Adipose tissue (tissue), 3 donors: ENCODE data around the gene BST2. TPM values are rescaled to one million over a fixed set of nuclear protein-coding genes. Genes with fewer than 3 reads are reported as not detected.

Experiments used
- H3K27ac ChIP-seq: one replicate; pipeline ENCODE4 v1.5.1; 2013; ENCODE audit warnings: low read depth, low read length
- WGBS, 3 donors: extraction: QIAGEN DNeasy Blood & Tissue Kit; methylation state at CpG; one replicate each; pipeline ENCODE4 v1.1.7; 2013; 5-methylcytosine and 5-hydroxymethylcytosine counted together
- polyA plus RNA-seq, 3 donors: library from polyadenylated mRNA; stranded (reverse); fragments of 200-250 nt; gene quantifications; one replicate each; pipeline ENCODE4 v1.2.3, GENCODE V29; 2013
- donor health status: healthy with polysubstance abuse.
- donor health status: Bipolar disorder and iron deficiency.
- donor health status: healthy.

BST2 gene, protein sequence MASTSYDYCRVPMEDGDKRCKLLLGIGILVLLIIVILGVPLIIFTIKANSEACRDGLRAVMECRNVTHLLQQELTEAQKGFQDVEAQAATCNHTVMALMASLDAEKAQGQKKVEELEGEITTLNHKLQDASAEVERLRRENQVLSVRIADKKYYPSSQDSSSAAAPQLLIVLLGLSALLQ
- 100 to 1,000 TPM in 2 of 3 donors, 10 to 100 TPM in 1; 51.3 to 220 (median 175) TPM for polyA plus RNA-seq

DNA sequence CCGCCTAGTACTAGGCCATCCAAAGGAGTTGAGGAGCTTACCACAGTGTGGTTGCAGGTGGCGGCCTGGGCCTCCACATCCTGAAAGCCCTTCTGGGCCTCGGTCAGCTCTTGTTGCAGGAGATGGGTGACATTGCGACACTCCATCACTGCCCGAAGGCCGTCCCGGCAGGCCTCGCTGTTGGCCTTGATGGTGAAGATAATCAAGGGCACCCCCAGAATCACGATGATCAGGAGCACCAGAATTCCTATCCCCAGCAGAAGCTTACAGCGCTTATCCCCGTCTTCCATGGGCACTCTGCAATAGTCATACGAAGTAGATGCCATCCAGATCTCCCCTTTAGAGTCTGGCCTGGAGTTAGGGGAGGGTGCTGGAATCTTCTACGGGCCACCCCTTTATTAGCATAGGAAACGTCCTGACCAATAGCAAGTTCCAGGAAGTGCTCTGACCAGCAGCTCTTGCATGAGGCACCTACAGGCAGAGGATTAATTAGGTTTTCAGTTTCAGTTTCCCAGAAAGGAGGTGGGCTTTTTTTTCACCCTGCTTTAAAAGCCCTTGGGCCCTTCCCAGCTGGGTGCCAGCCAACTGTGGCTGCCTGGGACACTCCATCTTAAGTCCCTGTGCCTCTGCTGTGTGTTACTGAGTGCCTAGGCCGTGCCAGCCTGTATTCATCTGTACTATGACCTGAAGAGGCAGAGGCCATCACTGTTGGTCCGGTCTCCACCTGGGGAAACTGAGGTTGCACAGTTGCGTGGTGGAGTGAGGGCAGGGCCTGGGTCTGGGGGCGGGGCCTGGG, at the start of gene BST2:
Gene BST2, minus strand, starts transcription at position 381 of the 796 bp plus-strand sequence. Its CDS starts 55 bp downstream, at position 326.
- WGBS, 3 donors, result 17 to 59% (median 25%) methylated on average over 18 of the region's 18 CpGs
- H3K27ac ChIP-seq, result no peak within 1 kb of the TSS

DNA sequence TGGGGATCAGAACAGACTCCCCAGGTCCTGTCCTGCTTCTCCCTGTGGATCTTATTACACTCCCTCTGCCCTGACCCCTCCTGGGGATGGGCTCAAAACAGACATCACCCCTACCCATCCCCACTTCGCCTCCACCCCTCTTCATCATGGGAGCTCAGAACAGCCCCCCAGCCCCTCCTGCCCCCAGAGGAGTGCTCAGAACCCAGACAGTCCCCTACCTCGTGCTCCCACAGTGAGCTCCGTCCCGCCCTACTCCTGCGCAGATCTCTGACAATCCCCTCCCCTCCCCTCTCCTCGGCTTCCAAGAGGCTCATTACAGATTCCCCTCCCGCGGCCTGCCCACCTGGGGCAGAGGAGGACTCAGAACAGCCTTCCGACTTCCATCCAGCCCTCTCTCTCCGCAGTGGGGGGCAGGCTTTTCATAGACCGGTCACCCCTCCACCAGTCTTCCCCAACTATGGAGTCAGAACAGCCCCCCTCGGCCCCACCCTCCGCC, 49.2 kb upstream of the BST2 start:
- WGBS, 3 donors, result 7 to 15% (median 13%) methylated on average over 13 of the region's 13 CpGs
- H3K27ac ChIP-seq, result no peak overlapping the region

DNA sequence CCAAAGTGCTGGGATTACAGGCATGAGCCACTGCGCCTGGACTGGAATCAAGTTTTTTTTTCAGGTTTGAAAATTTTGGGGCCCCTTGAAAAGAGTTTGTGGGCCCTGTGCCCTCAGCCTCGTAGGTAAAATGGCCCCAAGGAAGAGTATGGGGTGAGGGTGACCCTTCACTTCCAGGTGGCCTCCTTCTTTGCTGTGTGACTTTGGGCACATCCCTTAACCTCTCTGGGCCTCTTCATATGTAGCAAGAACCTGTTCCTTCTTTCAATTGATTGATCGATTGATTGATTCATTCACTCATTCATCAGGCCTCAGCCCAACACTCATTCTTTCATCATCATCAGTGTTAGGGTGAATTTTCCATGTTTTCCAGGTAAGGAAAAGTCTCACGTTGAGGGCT, 46.4 kb upstream of the BST2 start:
- H3K27ac ChIP-seq, result no peak overlapping the region
- 83 to 88% (median 87%) methylated on average over 4 of the region's 4 CpGs for WGBS, 3 donors

DNA sequence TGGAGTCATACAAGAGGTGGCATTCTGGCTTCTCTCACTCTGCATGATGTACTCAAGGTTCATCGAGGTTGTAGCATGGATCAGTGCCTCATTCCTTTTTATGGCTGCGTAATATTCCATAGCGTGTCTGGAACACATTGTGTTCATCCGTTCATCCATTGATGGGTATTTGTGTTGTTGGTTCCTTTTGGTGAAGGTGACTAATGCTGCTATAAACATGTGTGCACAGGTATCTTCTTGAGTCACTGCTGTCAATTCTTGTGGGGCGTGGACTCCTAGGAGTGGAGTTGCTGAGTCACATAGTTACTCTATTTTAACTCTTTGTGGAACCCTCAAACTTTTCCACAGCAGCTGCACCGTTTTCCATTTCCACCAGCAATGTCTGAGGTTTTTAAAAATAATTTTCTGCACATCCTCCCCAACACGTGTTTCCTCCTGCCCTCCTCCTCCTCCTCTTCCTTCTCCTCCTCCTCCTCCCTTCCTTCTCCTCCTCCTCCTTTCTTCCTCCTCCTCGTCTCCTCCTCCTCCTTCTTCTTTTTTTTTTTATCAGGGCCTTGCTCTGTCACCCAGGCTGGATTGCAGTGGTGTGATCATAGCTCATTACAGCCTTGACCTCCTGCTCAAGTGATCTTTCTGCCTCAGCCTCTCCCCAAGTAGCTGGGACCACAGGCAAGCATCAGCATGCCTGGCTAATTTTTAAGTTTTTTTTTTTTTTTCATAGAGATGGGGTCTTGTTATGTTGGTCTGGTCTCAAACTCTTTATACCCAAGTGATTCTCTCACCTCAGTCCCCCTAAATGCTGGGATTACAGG, 45.0 kb upstream of the BST2 start:
- H3K27ac ChIP-seq, result no peak overlapping the region
- 52 to 68% (median 61%) methylated on average over 7 to 8 of the region's 8 CpGs for WGBS, 3 donors

DNA sequence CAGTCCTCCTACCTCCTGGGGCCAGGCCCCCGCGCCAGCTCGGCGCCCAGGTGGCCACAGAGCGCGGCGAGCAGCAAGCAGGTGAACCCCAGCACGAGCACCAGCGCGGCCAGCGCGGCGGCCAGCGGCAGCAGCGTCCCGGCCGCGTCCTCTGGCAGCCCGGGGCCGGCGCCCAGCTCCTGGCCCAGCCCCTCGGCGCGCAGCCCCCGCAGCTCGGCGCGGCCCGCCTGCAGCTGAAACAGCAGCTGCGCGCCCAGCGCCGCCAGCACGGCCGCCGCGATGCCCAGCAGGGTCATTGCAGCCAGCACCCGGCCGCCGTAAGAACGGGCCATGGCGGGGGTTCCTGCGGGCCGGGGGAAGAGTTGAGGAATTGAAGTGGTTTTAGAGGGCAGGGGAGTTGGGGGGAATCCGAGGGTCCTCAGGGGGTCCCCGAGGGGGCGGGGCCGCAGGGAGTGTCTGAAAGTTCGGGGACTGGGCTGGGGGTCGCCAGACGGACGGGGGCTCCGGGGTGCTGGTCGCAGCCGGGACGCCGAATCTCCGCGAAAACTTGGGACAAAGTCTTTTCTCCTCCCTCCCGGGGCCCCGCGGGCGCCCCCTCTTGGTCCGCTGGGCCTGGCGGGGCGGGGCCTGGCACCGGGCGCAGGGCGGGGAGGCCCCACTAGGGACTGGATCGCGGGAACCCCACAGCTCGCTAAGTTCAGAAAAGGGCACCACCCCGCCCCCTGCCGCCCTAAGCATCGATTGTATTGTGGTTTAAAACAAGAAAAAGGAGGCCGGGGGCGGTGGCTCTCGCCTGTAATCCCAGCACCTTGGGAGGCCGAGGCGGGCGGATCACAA, 42.9 kb upstream of the BST2 start, which contains the start of gene TMEM221:
Gene TMEM221, minus strand, starts transcription at position 538 of the 837 bp plus-strand sequence. Its CDS starts 206 bp downstream, at position 332.
- H3K27ac ChIP-seq, result no peak within 1 kb of the TSS
- 1 to 3% (median 2%) methylated on average over 41 to 81 of the region's 81 CpGs for WGBS, 3 donors

DNA sequence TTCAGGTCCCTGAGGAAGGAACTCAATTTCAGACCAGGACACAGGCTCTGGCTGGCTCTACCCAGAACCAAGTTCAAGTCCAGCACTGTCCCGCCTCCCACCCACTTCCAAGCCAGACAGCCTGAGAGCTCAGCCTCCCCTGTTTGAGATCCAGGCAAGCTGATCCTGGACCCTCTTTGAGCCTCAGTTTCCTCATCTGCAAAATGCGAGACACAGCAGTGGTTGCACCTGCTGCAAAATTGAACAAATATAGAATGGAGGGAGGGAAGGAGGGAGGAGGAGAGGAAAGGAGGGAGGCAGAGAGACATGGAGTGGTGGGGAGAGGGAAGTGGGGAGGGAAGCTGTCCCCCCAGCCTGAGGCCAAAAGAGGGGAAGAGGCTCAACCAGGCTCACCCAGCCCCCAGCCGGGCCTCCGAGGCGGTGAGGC, 42.3 kb upstream of the BST2 start:
- H3K27ac ChIP-seq, result no peak overlapping the region
- WGBS, 3 donors, result 37 to 88% (median 49%) methylated on average over 2 to 5 of the region's 5 CpGs

DNA sequence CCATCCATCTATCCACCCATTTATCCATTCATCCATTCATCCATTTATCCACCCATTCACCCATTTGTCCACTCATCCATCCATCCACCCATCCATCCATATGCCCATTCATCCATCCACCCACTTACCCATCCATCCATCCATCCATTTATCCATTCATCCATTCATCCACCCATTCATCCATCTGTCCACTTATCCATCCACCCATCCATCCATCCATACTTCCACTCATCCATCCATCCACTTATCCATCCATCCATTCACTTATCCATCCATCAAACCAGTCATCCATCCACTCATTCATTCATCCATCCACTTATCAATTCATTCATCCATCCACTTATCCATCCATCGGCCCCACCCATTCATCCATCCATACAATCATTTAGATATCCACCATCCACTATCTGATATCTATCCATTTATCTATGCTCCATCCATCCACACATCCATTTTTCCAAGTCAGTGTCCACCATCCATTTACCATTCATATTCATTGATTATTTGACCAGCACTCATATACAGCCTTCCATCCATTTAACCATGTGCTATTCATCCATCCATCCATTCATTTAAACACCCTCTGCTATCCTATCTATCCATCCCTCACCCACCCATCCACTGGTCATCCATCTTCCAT, 40.2 kb upstream of the BST2 start:
- 99 to 100% (median 100%) methylated on average over 1 of the region's 1 CpG for WGBS, 3 donors

DNA sequence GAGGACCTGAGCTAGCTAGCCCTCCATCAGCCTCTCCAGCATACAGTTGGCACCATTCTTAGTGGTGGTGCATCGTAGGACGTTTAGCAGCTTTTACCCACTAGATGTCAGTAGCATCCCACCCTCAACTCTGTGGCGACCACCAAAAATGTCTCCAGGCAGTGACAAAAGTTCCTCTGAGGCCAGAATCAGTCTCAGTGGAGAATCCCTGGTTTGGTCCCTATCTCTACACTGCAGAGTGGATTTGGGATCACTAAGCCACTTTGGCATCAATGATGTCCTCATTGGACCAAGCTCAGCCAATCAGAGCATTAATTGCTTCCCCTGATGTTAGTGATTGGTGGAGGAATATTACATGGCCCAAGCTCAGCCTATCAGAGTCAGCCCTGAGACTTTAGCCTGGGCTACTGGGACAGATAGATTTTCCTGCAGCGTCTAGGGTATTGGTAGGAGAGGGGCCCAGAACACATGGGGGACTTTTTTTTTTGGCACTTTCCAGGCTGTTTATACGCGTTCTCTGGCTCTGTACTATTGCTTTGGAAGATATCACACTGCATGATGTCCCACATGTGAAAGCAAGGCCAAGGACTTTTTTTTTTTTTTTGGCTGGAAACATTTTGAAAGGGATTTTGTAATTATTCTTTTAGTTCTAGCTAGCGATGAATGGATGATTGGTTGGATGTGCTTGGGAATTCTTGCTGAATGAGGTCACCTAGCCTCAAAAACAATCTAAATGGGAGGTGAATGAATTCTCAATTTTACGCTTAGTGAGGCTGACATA, 36.0 kb upstream of the BST2 start:
- WGBS, 3 donors, result 49 to 55% (median 50%) methylated on average over 8 of the region's 8 CpGs
- no peak overlapping the region for H3K27ac ChIP-seq

More for the DNA sequence above, 40.2 kb upstream of the BST2 start:
- no peak overlapping the region for H3K27ac ChIP-seq

DNA sequence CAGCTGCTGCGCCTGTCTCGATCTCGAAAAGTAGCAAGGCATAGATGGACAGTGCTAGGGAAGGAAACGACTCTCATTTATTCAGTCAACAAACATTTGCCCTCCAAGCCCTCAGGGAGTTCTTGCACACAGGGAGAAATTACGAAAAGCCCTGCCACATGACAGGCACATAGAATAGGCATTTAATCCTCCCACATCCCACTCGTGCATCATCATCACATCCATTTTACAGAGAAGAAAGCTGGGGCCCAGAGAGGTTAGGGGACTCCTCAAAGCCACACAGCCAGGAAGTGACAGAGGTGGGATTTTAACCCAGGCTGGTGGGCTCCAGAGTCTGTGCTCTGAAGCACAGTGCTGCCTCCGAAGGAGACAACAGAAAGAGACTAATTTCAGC, 31.4 kb upstream of the BST2 start:
- H3K27ac ChIP-seq, result no peak overlapping the region
- 84 to 88% (median 87%) methylated on average over 7 of the region's 7 CpGs for WGBS, 3 donors

DNA sequence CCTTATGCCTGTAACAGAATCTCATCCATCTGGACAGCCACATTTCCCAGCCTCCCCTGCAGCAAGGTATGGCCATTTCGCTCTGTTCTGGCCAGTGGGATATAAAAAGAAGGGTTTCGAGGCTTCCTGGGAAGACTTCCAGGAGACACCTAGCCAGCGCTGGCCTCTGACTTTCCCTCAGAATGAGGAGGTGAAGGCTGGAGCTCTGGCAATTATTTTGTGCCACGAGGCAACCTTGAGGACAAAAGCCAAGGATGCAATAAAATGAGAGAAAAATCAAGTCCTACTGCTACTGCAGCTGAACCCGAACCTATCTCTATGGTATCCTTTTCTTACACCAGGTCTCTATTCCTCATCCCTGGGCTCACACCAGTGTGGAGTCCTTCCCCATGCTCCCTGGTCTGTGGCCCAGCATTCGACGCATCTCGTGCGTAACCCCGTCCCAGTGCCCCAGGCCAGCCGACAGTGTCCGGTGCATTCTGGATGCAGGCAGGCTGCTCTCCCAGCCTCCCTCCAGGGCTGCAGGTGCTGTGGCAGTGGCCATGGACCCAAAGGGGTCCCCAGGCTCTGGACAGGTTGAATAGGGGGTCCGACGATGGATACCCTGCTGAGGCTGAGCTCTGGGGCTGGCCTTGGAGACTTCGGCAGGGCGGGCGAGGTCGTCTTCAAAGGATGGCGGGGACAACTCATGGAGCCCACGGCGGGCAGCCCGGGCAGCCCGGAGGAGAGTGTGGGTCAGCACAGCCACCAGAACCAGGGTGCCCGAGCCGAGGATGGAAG, 30.9 kb upstream of the BST2 start:
- WGBS, 3 donors, result 95 to 97% (median 96%) methylated on average over 25 of the region's 25 CpGs
- no peak overlapping the region for H3K27ac ChIP-seq

DNA sequence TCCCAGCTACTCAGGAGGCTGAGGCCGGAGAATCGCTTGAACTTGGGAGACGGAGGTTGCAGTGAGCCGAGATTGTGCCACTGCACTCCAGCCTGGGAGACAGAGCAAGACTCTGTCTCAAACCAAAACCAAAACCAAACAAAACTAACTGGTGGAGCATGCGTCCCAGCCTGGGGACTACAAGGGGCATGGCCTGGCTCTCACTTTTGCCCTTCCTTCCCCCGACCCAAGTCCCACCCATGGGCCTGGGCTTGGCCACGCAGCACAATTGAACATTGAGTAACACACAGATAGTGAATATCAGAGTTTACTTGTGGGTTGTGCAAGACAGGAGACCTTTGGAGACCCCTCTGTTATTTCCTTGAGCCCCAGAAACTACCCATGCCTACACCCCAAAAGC, 29.8 kb upstream of the BST2 start:
- WGBS, 3 donors, result 80 to 86% (median 86%) methylated on average over 7 of the region's 7 CpGs
- H3K27ac ChIP-seq, result no peak overlapping the region

DNA sequence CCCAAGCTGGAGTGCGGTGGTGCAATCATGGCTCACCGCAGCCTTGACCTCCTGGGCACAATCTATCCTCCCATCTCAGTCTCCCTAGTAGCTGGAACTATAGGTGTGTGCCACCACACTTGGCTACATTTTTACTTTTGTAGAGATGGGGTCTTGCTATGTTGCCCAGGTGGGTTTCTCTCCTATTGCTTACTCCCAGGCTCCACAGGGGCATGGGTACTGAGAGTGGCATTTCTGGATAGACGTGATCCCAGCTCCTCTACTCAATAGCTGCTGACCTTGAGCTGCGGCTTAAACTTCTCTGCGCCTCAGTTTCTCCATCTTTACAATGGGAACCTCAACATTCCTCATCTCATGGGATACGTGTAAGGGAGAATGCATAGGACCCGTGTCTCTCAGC, 26.0 kb upstream of the BST2 start:
- H3K27ac ChIP-seq, result no peak overlapping the region
- WGBS, 3 donors, result 86 to 92% (median 91%) methylated on average over 7 of the region's 7 CpGs

DNA sequence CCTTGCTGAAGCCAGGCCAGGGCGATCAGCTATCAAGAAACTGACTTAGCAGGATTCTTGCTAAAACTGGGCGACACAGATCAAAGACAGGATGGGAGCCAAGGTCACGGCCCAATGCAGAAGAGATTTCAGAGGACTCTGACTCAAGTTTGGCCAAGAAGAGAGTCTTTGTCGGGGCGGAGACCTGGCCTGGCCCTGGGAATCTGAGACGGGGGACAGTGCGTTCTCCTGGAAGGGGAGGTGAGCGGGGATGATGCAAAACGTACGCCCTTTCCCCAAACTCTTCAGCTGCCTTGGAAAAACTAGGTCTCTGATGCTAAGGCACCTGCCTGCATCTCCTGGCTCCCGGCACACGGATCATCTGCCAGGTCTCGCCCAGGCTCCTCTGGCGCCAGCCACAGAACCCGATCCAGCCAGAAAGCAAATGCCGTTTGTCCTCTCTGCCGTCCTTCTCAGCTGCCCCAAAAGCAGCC, 24.2 kb upstream of the BST2 start:
- H3K27ac ChIP-seq, result no peak overlapping the region
- WGBS, 3 donors, result 45 to 56% (median 48%) methylated on average over 17 of the region's 17 CpGs

DNA sequence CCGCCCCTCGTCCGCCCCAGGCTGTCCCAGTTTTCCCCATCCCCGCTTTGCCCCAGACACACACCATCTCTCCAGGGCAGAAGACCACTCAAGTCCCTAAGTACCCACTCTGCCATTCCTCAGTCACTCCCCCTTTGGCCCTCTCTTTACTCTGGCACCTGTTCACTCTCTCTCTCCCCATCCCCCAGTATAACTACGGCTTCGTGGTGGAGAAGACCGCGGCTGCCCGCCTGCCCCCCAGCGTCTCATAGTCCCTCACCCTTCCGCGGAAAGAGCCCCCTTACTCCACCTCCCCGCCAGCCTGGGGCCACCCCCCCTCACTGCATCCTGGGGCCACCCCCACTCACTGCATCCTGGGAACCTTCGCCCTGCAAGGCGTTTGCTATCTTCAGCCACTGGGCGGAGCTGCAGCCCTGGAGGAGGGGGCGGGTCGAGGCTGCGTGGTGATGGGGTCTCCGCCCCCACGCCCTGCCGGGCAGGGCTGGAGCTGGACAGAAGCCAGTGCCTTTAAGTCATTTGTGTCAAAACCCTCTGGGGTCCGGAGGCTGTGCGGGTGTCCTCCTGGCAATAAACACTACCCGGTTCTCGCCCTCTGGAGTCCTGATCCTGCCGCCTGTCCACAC, 19.4 kb upstream of the BST2 start:
- no peak overlapping the region for H3K27ac ChIP-seq
- 25 to 28% (median 27%) methylated on average over 26 to 27 of the region's 27 CpGs for WGBS, 3 donors

DNA sequence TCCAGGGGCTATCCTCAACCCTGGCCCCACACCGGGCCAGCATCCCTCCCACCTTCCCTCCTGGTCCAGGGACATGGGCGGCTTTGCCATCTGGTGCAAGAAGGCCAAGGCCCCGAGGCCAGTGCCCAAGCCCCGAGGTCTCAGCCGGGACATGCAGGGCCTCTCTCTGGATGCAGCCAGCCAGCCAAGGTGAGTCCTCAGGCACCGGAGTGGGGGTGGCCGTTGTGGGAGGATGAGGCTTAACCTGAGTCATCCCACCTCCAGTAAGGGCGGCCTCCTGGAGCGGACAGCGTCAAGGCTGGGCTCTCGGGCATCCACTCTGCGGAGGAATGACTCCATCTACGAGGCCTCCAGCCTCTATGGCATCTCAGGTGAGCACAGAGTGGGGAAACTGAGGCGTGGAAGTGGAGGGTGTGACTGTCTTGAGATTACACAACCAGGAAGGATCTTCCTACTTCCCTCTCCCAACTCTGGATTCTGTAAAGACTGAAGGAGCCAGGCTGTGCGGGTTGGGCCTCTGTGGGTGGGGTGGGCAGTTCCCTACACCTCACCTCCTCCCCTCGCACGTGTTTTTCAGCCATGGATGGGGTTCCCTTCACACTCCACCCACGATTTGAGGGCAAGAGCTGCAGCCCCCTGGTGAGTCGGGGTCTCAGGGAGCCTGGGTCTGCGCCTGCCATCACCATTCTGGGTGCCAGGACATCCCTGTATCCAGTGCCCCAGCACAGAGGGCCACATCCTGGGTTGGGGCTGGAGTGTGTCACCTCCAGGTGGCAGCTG, 18.2 kb upstream of the BST2 start:
- 89 to 91% (median 91%) methylated on average over 19 to 20 of the region's 20 CpGs for WGBS, 3 donors
- no peak overlapping the region for H3K27ac ChIP-seq
